ENCODE measurements around the gene ACSL6.

The ACSL6 gene

GRCh38 chr5:131926168-131926567 lies 85.3 kb downstream of the ACSL6 start:
- ChIA-PET CTCF (no interaction called here), POLR2A (no interaction called here)
- Histone ChIP-seq H3K4me3 (ENCODE audit: low read depth, low read length) (no peak overlapping the region), H3K4me1 (ENCODE audit: control insufficient read depth, insufficient read depth, low read length) (no peaks in the 10 kb centered on the region), H3K9me3 (ENCODE audit: control insufficient read depth, insufficient read depth, low read depth, low read length) (no peaks in the 10 kb centered on the region), H3K27ac (ENCODE audit: extremely low read depth, low read depth, low read length) (no peak overlapping the region), H3K36me3 (ENCODE audit: control insufficient read depth in 2 of 2, insufficient read depth in 1 of 2, low read length in 2 of 2) (no peaks in the 10 kb centered on the region)
- TF ChIP-seq RBAK (tag by site-specific recombination; IDR thresholded peaks at IDR 0.05): no peak
- TF ChIP-seq, protein P1, sequence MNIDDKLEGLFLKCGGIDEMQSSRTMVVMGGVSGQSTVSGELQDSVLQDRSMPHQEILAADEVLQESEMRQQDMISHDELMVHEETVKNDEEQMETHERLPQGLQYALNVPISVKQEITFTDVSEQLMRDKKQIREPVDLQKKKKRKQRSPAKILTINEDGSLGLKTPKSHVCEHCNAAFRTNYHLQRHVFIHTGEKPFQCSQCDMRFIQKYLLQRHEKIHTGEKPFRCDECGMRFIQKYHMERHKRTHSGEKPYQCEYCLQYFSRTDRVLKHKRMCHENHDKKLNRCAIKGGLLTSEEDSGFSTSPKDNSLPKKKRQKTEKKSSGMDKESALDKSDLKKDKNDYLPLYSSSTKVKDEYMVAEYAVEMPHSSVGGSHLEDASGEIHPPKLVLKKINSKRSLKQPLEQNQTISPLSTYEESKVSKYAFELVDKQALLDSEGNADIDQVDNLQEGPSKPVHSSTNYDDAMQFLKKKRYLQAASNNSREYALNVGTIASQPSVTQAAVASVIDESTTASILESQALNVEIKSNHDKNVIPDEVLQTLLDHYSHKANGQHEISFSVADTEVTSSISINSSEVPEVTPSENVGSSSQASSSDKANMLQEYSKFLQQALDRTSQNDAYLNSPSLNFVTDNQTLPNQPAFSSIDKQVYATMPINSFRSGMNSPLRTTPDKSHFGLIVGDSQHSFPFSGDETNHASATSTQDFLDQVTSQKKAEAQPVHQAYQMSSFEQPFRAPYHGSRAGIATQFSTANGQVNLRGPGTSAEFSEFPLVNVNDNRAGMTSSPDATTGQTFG (tag by site-specific recombination; IDR thresholded peaks at IDR 0.05; ENCODE audit: borderline replicate concordance): no peak

DNA sequence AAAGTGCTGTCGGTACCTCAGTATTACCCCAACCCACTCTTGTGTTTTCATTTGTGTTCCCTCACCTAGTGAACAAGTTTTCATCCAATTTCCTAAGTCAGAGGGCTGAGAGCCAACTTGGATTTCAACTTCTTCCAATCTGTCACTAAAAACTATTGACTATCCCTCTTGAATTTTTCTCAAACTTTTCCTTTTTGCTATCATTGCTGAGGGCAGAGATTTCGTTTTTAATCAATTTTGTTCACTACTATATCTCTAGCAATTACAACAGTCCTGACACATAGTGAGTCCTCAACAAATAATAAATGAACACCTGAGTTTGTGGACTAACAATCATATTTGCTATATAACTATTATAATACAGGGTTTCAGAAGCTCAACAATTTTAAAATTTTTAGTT lies 95.0 kb downstream of the ACSL6 start:
- Histone ChIP-seq H3K9me3 (ENCODE audit: control insufficient read depth, insufficient read depth, low read depth, low read length) (no peaks in the 10 kb centered on the region), H3K27ac (ENCODE audit: extremely low read depth, low read depth, low read length) (no peak overlapping the region), H3K4me3 (ENCODE audit: low read depth, low read length) (no peak overlapping the region), H3K36me3 (ENCODE audit: control insufficient read depth in 2 of 2, insufficient read depth in 1 of 2, low read length in 2 of 2) (no peaks in the 10 kb centered on the region), H3K4me1 (ENCODE audit: control insufficient read depth, insufficient read depth, low read length) (no peaks in the 10 kb centered on the region)
- TF ChIP-seq ZNF398 (tag by site-specific recombination; IDR thresholded peaks at IDR 0.05) (no peak), ZNF449 (tag by site-specific recombination; IDR thresholded peaks at IDR 0.05) (no peak), GFI1B (tag by site-specific recombination; IDR thresholded peaks at IDR 0.05) (no peak), ZNF174 (tag by site-specific recombination; IDR thresholded peaks at IDR 0.05) (no peak), ZNF426 (tag by site-specific recombination; IDR thresholded peaks at IDR 0.05) (no peak), GLI2 (tag by site-specific recombination; IDR thresholded peaks at IDR 0.05; ENCODE audit: borderline replicate concordance, low read depth) (no peak), PATZ1 (tag by site-specific recombination; IDR thresholded peaks at IDR 0.05) (no peak), SP7 (tag by site-specific recombination; IDR thresholded peaks at IDR 0.05) (no peak), ZNF184 (tag by site-specific recombination; IDR thresholded peaks at IDR 0.05) (no peak), ZFP37 (tag by site-specific recombination; IDR thresholded peaks at IDR 0.05) (no peak), ZNF596 (tag by site-specific recombination; IDR thresholded peaks at IDR 0.05) (no peak), KLF10 (tag by site-specific recombination; IDR thresholded peaks at IDR 0.05) (no peak), ZNF510 (tag by site-specific recombination; IDR thresholded peaks at IDR 0.05; ENCODE audit: insufficient replicate concordance) (no peak)
- TF ChIP-seq, protein P2, sequence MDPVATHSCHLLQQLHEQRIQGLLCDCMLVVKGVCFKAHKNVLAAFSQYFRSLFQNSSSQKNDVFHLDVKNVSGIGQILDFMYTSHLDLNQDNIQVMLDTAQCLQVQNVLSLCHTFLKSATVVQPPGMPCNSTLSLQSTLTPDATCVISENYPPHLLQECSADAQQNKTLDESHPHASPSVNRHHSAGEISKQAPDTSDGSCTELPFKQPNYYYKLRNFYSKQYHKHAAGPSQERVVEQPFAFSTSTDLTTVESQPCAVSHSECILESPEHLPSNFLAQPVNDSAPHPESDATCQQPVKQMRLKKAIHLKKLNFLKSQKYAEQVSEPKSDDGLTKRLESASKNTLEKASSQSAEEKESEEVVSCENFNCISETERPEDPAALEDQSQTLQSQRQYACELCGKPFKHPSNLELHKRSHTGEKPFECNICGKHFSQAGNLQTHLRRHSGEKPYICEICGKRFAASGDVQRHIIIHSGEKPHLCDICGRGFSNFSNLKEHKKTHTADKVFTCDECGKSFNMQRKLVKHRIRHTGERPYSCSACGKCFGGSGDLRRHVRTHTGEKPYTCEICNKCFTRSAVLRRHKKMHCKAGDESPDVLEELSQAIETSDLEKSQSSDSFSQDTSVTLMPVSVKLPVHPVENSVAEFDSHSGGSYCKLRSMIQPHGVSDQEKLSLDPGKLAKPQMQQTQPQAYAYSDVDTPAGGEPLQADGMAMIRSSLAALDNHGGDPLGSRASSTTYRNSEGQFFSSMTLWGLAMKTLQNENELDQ (tag by site-specific recombination; IDR thresholded peaks at IDR 0.05; ENCODE audit: low read depth): no peak
- CTCF ChIA-PET: no interaction called here
- POLR2A ChIA-PET: no interaction called here

Data from HEK293 (cell line).